HG03520 (cell line): Measurements from ENCODE around the gene A4GALT.
"Not testable (repeated sequence)": the region's sequence is repeated elsewhere in the genome, so short reads cannot be mapped to it uniquely, and the experiment has no call there.

Experiments used
- ATAC-seq: cut with Tn5 transposase; IDR thresholded peaks from one replicate; pipeline ENCODE4 v1.9.1; 2021; ENCODE audit warnings: mild to moderate bottlenecking, moderate library complexity; ENCODE audit not compliant: unreplicated experiment

Gene A4GALT

GRCh38 chr22:42684462-42685195, 36.0 kb downstream of the A4GALT start:
- ATAC-seq = no peak

DNA sequence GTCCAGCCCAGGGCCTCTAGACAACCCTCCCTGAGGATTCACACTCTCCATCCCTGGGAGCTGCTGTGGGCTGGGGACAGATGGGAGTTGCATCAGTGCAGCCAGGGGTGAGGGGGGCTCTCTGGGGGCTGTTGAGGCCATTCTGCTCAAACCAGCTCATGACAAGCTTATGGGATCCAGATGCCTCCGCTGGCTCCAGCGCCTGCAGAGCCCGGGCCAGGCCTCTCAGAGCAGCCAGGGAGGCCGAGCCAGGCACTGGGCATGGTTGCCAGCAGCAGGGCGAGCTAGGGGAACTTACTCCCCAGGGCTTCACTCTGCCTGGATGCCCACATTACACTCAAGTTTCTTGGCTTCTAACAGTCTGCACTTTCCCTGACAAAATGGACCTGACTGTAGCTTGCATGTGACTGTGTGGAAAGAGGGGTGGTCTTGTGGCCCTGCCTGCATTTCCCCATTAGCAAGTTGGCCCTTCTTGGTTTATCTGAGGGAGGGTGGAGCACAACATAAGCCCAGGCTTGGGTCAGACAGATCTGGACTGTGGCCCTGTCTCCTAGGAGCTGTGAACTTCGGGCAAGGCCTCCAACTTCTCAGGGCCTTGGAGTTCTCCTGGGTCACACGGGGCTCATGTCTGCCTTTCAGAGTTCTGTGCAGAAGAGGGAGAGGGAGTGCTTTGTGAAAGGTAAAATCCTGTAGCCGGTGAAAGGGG, 36.9 kb downstream of the A4GALT start:
- no peak for ATAC-seq

DNA sequence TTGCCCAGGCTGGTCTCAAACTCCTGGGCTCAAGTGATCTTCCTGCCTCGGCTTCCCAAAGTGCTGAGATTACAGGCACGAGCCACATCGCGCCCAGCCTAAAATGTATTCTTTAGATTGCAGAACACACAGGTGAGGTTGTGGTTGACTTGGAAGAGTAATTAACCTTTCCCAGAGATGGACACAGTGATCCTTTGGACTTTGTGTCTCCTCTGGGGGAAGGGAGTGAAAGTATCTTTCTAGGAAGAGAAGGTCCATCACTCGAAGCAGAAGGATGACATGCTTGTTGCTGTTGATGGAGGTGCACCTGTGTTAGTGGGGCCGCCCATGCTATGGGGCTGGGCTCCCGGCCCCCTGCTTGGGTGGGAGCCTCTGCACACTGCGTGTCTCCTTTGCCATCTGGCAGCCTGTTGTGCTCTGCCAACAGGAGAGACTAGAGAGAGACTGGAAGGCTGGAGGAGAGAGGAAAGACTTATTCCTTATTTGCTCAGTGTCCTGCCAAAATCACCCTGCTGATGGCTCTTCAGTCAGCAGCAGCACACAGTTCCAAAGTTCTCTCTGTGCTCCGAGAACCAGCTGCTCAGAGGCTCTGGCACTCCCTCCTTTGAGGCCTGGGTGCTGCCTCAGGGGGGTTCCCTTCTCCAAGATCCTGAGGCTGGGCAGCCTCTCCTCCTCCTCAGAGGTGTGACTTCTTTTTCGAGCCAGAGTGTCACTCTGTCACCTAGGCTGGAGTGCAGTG, 38.4 kb downstream of the A4GALT start:
- ATAC-seq = no peak

DNA sequence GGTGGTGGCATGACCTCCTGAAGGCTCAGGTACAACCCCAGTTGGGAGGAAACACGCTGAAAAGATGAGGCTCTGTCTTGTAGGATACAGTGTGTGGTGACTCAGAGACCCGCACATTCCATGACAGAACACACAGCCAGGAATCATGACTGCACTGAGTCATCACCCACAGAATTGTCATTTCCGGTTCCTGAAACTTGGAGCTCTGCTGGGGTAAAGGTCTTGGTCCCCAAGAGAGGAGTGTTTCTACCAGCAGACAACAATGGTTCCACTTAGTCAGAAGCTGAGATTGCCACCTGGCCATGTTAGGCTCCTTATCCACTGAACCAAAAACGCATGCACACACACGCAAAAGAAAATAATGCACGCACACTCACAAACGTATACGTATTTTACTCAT, 40.0 kb downstream of the A4GALT start:
- ATAC-seq = no peak

GRCh38 chr22:42679691-42680090, 41.0 kb downstream of the A4GALT start:
- no peak for ATAC-seq

DNA sequence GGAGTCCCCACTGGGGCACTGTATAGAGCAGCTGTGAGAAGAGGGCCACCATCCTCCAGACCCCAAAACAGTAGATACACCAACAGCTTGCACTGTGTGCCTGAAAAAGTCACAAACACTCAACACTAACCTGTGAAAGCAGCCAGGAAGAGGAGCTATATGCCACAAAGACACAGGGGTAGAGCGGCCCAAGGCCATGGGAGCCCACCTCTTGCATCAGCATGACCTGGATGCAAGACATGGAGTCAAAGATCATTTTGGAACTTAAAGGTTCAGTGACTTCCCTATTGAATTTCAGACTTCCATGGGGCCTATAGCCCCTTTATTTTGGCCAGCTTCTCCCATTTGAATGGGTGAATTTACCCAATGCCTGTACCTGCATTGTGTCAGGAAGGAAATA, 41.8 kb downstream of the A4GALT start:
- ATAC-seq = no peak

GRCh38 chr22:42677936-42678335, 42.7 kb downstream of the A4GALT start:
- not testable (repeated sequence) for ATAC-seq

DNA sequence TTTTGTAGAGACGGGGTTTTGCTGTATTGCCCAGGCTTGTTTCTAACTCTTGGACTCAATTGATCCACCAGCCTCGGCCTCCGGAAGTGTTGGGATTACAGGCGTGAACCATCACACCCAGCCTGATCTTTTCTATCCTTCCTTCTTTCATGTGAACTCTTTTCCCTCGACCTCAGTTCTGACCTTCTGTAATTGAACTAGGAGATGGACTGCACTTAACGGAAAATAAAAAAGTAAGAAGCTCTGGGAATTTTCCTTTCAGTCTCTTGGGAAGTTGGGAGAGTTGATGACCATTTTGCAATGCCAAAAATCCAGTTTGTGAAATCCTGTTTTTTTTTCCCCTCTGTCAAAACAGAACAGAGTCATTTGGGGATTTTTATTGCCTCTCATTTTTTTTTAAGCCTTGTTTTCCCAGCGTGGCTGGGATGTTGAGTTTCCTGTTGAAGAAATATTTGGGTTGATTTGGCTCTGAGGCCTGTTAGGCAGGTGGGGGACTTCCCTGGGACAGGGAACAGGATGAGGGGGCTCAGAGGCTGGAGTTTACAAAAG, 44.5 kb downstream of the A4GALT start:
- ATAC-seq = no peak

GRCh38 chr22:42673898-42674401, 46.7 kb downstream of the A4GALT start:
- ATAC-seq = no peak

DNA sequence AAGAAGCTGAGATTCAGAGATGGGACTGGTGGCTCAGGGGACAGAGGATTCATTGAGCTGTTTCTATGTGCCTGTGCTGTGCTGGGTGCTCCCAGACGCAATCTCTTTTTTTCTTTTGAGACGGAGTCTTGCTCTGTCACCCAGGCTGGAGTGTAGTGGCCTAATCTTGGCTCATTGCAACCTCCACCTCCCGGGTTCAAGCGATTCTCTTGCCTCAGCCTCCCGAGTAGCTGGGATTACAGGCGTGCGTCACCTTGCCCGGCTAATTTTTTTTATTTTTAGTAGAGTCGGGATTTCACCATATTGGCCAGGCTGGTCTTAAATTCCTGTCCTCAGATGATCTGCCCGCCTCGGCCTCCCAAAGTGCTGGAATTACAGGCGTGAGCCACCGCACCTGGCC, 47.6 kb downstream of the A4GALT start:
- ATAC-seq = not testable (repeated sequence)

GRCh38 chr22:42670921-42671709, 49.6 kb downstream of the A4GALT start:
- ATAC-seq = no peak

DNA sequence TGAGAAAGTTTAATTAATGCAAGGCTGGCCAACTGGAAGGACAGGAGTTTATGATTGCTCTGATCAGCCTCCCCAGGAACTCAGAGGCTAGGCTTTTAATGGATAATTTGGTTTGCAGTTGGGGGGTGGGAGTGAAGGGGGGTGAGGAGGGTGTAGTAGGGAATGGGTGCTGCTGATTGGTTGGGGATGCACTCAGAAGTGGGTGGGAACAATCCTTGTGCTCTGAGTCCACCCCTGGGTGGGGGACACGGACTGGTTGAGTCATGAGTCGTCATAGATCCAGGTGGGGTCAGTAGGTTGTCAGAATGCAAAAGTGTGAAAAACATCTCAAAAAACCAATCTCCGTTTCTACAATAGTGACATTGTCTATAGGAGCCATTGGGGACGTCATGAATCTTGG, 50.6 kb downstream of the A4GALT start:
- ATAC-seq = no peak

GRCh38 chr22:42666393-42666792, 54.3 kb downstream of the A4GALT start:
- not testable (repeated sequence) for ATAC-seq

DNA sequence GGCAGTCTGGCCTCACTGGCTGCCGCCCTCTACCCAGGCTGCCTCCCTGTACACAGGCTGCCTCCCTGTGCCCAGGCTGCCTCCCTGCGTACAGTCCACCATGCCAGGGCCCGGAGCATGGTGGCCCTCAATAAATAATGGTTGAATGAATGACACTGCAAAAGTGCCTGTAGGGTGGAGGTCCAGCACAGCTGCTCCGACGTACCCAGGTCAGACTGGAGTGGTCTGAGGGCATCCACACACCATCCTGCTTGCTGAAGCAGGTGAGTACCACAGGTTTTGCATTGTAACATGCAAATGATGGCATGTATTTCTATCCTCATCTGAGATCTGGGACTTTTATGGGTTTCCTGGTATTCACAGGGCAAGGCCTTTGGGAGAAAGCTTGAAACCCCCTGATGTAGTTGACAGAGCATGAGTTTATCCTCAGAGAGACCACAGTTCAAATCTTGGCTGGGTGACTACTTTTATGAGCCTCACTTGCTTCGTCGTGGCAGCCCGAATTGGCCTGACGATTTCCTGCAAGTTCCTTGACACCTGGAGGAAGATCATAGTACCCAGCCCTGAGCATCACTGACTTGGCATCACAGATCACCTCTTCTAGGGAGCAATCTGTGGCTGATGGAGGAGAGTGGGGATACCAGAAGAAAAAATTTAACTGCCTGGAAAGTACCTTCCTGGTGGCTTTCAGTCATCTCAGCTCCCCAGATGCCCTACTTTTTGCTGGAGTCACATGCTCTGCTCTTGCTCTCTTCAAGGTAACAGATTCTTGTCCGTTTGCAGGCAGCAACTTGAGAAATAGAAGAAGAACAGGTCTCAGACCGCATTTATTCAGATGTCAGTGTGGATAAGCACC, 55.5 kb downstream of the A4GALT start:
- no peak for ATAC-seq

DNA sequence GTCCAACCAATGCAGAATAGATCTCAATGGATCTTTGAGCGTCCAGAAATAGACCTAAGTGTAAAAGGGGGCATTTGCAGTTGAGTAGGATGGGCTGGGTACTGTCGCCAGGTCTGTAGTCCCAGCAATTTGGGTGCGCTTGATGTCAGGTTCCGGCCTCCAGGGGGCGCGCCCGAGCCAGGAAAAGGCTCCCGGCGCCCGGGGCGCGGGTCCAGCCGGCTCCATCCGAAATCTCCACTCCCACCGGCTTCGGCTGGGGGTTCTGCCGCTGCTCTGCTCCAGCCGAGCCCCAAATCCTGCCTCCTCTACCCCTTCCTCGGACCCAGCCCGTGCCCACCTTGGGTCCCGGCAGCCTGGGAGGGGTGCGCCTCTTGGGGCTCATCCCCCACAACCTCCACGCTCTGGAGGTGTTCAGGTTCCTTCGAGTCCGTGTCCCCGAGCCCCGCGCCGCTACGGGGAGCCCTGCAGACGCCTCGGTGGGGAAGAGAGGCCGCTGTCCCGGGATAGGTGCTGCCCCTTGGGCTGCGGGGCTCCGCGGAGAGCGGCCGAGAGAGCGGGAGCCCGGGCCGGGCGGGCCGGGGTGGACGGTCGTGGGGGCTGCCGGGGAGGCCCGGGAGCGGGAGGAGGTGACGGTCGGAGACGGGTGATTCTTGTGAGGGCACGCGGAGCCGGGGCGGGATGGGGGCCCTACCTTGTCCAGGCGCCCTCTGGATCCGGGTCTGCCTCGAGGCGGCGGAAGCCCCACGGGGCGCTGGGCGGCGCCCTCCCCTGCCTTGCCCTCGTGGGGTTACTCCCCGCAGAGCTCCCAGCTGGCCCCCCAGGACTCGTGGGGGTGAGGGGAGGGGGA, 58.5 kb downstream of the A4GALT start:
- no peak for ATAC-seq

DNA sequence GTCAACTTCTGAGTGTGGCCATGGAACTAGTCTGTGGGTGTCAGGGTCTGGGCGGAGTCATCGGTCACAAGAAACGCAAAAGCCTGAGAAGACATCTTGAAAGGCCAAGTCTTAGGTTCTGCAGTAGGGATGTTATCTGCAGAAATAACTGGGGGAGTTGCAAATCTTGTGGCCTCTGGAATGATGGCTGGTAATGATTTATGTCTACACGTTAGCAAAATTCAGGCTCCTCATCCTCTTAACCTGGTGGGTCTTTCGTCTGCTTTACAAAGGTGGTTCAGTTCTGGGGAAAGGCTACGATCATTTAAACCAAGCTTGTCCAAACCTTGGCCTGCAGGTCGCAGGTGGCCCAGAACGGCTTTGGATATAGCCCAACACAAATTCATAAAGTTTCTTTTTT, 64.1 kb downstream of the A4GALT start:
- no peak for ATAC-seq

GRCh38 chr22:42655693-42656092, 65.0 kb downstream of the A4GALT start:
- no peak for ATAC-seq

- ATAC-seq = no peak
These were observed 66.1 kb downstream of the A4GALT start for GRCh38 chr22:42654436-42655073.
